ENCODE measurements around the gene ARHGAP24.

ARHGAP24 gene

GRCh38 chr4:85696661-85697060, 221.7 kb downstream of the ARHGAP24 start:
- DNase-seq (ENCODE audit: low read depth, low spot score) = no peak

- no peak for DNase-seq (ENCODE audit: low read depth, low spot score)
These were observed 222.9 kb downstream of the ARHGAP24 start for GRCh38 chr4:85697854-85698253.

- DNase-seq (ENCODE audit: low read depth, low spot score) = no peak
These were observed 225.4 kb downstream of the ARHGAP24 start for GRCh38 chr4:85700362-85700761.

- no peak for DNase-seq (ENCODE audit: low read depth, low spot score)
These were observed 226.9 kb downstream of the ARHGAP24 start for GRCh38 chr4:85701861-85702321.

- DNase-seq (ENCODE audit: low read depth, low spot score) = no peak
These were observed 228.1 kb downstream of the ARHGAP24 start for GRCh38 chr4:85703096-85703495.

GRCh38 chr4:85707611-85708010, 232.7 kb downstream of the ARHGAP24 start:
- no peak for DNase-seq (ENCODE audit: low read depth, low spot score)

GRCh38 chr4:85708468-85708867, 233.5 kb downstream of the ARHGAP24 start:
- no peak for DNase-seq (ENCODE audit: low read depth, low spot score)

- no peak for DNase-seq (ENCODE audit: low read depth, low spot score)
These were observed 238.1 kb downstream of the ARHGAP24 start for GRCh38 chr4:85713005-85713404.

GRCh38 chr4:85715991-85716737, 241.2 kb downstream of the ARHGAP24 start:
- no peak for DNase-seq (ENCODE audit: low read depth, low spot score)

- DNase-seq (ENCODE audit: low read depth, low spot score) = no peak
These were observed 242.4 kb downstream of the ARHGAP24 start for GRCh38 chr4:85717351-85717750.

- no peak for DNase-seq (ENCODE audit: low read depth, low spot score)
These were observed 242.9 kb downstream of the ARHGAP24 start for GRCh38 chr4:85717847-85718246.

GRCh38 chr4:85720735-85721134, 245.8 kb downstream of the ARHGAP24 start:
- DNase-seq (ENCODE audit: low read depth, low spot score) = no peak

- no peak for DNase-seq (ENCODE audit: low read depth, low spot score)
These were observed 247.5 kb downstream of the ARHGAP24 start for GRCh38 chr4:85722401-85722800.

GRCh38 chr4:85722807-85723206, 247.9 kb downstream of the ARHGAP24 start:
- DNase-seq (ENCODE audit: low read depth, low spot score) = no peak

GRCh38 chr4:85724791-85725563, 250.0 kb downstream of the ARHGAP24 start:
- no peak for DNase-seq (ENCODE audit: low read depth, low spot score)

- no peak for DNase-seq (ENCODE audit: low read depth, low spot score)
These were observed 250.8 kb downstream of the ARHGAP24 start for GRCh38 chr4:85725721-85726170.

- DNase-seq (ENCODE audit: low read depth, low spot score) = no peak
These were observed 251.6 kb downstream of the ARHGAP24 start for GRCh38 chr4:85726555-85726954.

GRCh38 chr4:85728464-85728863, 253.5 kb downstream of the ARHGAP24 start:
- DNase-seq (ENCODE audit: low read depth, low spot score) = no peak

GRCh38 chr4:85732124-85732523, 257.2 kb downstream of the ARHGAP24 start:
- DNase-seq (ENCODE audit: low read depth, low spot score) = no peak

- DNase-seq (ENCODE audit: low read depth, low spot score) = no peak
These were observed 258.8 kb downstream of the ARHGAP24 start for GRCh38 chr4:85733798-85734197.

- no peak for DNase-seq (ENCODE audit: low read depth, low spot score)
These were observed 259.5 kb downstream of the ARHGAP24 start for GRCh38 chr4:85734424-85734831.

- DNase-seq (ENCODE audit: low read depth, low spot score) = no peak
These were observed 261.6 kb downstream of the ARHGAP24 start for GRCh38 chr4:85736571-85736970.

GRCh38 chr4:85737254-85737653, 262.3 kb downstream of the ARHGAP24 start:
- no peak for DNase-seq (ENCODE audit: low read depth, low spot score)

Measured in smooth muscle cell of the brain vasculature (primary cell).